K562 (cell line): ENCODE measurements around the gene INHBC. TPM values are rescaled to one million over a fixed set of nuclear protein-coding genes. Genes with fewer than 3 reads are reported as not detected.

Source experiments
- ASH1L ChIP-seq: fragments of 450-650 bp; IDR thresholded peaks from 2 replicates; pipeline ENCODE4 v1.6.1; 2018; ENCODE audit warnings: borderline replicate concordance, mild to moderate bottlenecking, low read depth; ENCODE audit not compliant: partially characterized antibody
- EP400 ChIP-seq: fragments of 450-650 bp; IDR thresholded peaks from 2 replicates; pipeline ENCODE4 v1.6.1; 2017; ENCODE audit warnings: antibody characterized with exemption, mild to moderate bottlenecking, moderate library complexity
- FOXA3 ChIP-seq, 2 experiments: fragments of 450-650 bp in 1 of 2; sonication (generic) in 1 of 2; formaldehyde crosslinking; IDR thresholded peaks in 1 of 2; conservative IDR thresholded peaks in 1 of 2; 2 replicates each; pipeline versions ENCODE4 v1.4.0 to v1.8.0; 2020 to 2022; ENCODE audit warnings: mild to moderate bottlenecking in 2 of 2, missing genetic modification reagents in 1 of 2
- MAFK ChIP-seq: IDR thresholded peaks from 2 replicates; pipeline ENCODE4 v1.6.1; 2011; ENCODE audit warnings: low read length, improper control_type of control experiment
- ZNF512 ChIP-seq: IDR thresholded peaks from 2 replicates; pipeline ENCODE4 v1.6.1; 2016; ENCODE audit warnings: missing genetic modification characterization, missing compliant biosample characterization
- polyA plus RNA-seq, 8 experiments: library from polyadenylated mRNA; depleted of rRNA in 4 of 8; stranded (reverse) in 5 of 8; unstranded in 3 of 8; fragments of >200 nt; fragmentation: Nextera tagmentation in 2 of 8; fragmentation: Illumina TruSeq in 1 of 8; extraction: Ambion mirVana in 2 of 8; extraction: Trizol in 1 of 8; gene quantifications; 2 replicates each; pipeline versions ENCODE4 v1.2.1 to v1.2.3, GENCODE V29; 2011 to 2014; ENCODE audit warnings: inconsistent platforms in 1 of 8, missing spikeins in 1 of 8
- total RNA-seq, 7 experiments: library from RNA; depleted of rRNA in 6 of 7; stranded (reverse); fragments of >200 nt in 6 of 7; fragmentation: Illumina TruSeq in 2 of 7; extraction: Trizol in 2 of 7; gene quantifications; 2 replicates each; pipeline versions ENCODE4 v1.2.1 to v1.2.3, GENCODE V29; 2011 to 2021; ENCODE audit warnings: low replicate concordance in 1 of 7
- TF ChIP-seq, protein P1 (sequence below): fragments of 250-450 bp; sonication (Bioruptor Pico); IDR thresholded peaks from 2 replicates; pipeline ENCODE4 v1.4.0; 2020
- TF ChIP-seq, protein P2 (sequence below): IDR thresholded peaks from 3 replicates; pipeline ENCODE4 v1.6.1; 2011; ENCODE audit warnings: borderline replicate concordance, mild to moderate bottlenecking; ENCODE audit not compliant: insufficient read length, insufficient read depth

INHBC gene
- total and polyA plus RNA-seq, 9 of the 15 experiments (the other 6 are each of a cell fraction or from before 2014, with no cell fraction given), result 0.07 to 0.24 (median 0.15) TPM; not detected in 4

DNA sequence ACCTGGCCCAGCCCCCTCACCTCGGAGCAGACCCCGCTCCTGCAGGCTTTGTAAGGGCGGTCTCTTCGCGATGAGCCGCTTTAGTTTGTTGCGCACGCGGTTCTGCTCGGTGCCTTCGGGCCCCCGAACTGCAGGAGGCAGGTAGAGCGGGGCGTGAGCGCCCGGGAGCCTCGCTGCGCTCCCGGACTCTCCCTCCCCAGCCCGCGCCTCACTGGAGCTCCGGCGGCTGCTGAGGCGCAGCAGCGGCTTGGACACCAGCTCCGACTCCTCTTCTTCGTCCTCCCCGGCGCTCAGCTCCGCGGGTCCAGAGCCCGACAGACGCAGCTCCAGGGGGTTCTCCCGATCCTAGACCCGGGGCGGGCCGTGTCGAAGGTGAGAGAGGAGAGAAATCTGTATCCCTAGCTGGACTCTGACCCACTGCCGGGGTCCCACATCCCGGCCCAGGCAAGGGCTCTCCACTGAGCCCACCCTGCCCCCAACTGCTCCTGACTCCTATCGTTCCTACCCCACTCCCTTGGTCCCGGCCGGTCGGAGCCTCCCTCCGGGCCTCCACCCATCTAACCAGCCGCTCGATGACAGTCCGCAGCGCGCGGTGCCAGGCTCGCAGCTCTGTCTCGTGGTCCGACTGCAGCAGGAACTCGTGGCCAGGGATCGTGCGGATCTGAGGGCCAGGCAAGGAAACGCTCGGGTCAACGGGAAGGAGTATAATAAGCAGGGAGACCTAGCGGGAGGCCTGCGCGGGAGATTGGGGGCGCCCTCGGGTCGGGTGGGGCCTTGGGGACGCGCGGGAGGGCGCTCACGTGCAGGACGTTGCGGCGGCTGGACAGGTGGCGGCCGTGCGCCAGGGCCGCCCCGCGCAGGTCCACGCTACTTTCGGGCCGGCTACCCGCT is 40.9 kb downstream of the INHBC start (continued):
- TF ChIP-seq, protein P1, sequence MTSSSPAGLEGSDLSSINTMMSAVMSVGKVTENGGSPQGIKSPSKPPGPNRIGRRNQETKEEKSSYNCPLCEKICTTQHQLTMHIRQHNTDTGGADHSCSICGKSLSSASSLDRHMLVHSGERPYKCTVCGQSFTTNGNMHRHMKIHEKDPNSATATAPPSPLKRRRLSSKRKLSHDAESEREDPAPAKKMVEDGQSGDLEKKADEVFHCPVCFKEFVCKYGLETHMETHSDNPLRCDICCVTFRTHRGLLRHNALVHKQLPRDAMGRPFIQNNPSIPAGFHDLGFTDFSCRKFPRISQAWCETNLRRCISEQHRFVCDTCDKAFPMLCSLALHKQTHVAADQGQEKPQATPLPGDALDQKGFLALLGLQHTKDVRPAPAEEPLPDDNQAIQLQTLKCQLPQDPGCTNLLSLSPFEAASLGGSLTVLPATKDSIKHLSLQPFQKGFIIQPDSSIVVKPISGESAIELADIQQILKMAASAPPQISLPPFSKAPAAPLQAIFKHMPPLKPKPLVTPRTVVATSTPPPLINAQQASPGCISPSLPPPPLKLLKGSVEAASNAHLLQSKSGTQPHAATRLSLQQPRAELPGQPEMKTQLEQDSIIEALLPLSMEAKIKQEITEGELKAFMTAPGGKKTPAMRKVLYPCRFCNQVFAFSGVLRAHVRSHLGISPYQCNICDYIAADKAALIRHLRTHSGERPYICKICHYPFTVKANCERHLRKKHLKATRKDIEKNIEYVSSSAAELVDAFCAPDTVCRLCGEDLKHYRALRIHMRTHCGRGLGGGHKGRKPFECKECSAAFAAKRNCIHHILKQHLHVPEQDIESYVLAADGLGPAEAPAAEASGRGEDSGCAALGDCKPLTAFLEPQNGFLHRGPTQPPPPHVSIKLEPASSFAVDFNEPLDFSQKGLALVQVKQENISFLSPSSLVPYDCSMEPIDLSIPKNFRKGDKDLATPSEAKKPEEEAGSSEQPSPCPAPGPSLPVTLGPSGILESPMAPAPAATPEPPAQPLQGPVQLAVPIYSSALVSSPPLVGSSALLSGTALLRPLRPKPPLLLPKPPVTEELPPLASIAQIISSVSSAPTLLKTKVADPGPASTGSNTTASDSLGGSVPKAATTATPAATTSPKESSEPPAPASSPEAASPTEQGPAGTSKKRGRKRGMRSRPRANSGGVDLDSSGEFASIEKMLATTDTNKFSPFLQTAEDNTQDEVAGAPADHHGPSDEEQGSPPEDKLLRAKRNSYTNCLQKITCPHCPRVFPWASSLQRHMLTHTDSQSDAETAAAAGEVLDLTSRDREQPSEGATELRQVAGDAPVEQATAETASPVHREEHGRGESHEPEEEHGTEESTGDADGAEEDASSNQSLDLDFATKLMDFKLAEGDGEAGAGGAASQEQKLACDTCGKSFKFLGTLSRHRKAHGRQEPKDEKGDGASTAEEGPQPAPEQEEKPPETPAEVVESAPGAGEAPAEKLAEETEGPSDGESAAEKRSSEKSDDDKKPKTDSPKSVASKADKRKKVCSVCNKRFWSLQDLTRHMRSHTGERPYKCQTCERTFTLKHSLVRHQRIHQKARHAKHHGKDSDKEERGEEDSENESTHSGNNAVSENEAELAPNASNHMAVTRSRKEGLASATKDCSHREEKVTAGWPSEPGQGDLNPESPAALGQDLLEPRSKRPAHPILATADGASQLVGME (CRISPR knock-in tag), result no peak
- TF ChIP-seq MAFK, result no peak
- TF ChIP-seq EP400, result no peak
- TF ChIP-seq, protein P2, sequence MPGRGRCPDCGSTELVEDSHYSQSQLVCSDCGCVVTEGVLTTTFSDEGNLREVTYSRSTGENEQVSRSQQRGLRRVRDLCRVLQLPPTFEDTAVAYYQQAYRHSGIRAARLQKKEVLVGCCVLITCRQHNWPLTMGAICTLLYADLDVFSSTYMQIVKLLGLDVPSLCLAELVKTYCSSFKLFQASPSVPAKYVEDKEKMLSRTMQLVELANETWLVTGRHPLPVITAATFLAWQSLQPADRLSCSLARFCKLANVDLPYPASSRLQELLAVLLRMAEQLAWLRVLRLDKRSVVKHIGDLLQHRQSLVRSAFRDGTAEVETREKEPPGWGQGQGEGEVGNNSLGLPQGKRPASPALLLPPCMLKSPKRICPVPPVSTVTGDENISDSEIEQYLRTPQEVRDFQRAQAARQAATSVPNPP, result no peak
- no peak for TF ChIP-seq ZNF512 (tag)
- TF ChIP-seq FOXA3 (CRISPR knock-in tag; conservative IDR thresholded peaks at IDR 0.05 in 1 of 2, IDR thresholded peaks at IDR 0.05 in 1 of 2), result no peak
- no peak for TF ChIP-seq ASH1L
